Hippocampal formation (tissue), 2 donors: ENCODE measurements around the gene B3GALNT2.
"Not testable (repeated sequence)": the region's sequence is repeated elsewhere in the genome, so short reads cannot be mapped to it uniquely, and the experiment has no call there.

Source experiments
- DNase-seq, 2 donors: peaks; one replicate each; lab custom pipeline; 2025; lab: John Stamatoyannopoulos, UW

B3GALNT2 gene

GRCh38 chr1:235503403-235504121 lies 690 bp downstream of the B3GALNT2 start:
- peak; percentile 30 to 61 for DNase-seq

- DNase-seq: no peak
Measured at GRCh38 chr1:235502601-235503402, 1.4 kb downstream of the B3GALNT2 start.

GRCh38 chr1:235500971-235501540 lies 3.2 kb downstream of the B3GALNT2 start:
- no peak for DNase-seq

- no peak for DNase-seq
Measured at GRCh38 chr1:235495551-235495950, 8.7 kb downstream of the B3GALNT2 start.

GRCh38 chr1:235495030-235495429 lies 9.2 kb downstream of the B3GALNT2 start:
- no peak for DNase-seq

GRCh38 chr1:235494531-235494930 lies 9.7 kb downstream of the B3GALNT2 start:
- no peak for DNase-seq

GRCh38 chr1:235491644-235492043 lies 12.6 kb downstream of the B3GALNT2 start:
- no peak for DNase-seq

- no peak for DNase-seq
Measured at GRCh38 chr1:235486321-235486720, 17.9 kb downstream of the B3GALNT2 start.

- no peak for DNase-seq
Measured at GRCh38 chr1:235485558-235485957, 18.7 kb downstream of the B3GALNT2 start.

GRCh38 chr1:235483090-235483489 lies 21.2 kb downstream of the B3GALNT2 start:
- no peak for DNase-seq

GRCh38 chr1:235473806-235474205 lies 30.4 kb downstream of the B3GALNT2 start:
- DNase-seq: no peak

- no peak for DNase-seq
Measured at GRCh38 chr1:235470741-235471439, 33.4 kb downstream of the B3GALNT2 start.

- DNase-seq: not testable (repeated sequence)
Measured at GRCh38 chr1:235469897-235470296, 34.4 kb downstream of the B3GALNT2 start.

GRCh38 chr1:235468970-235469369 lies 35.3 kb downstream of the B3GALNT2 start:
- no peak for DNase-seq

- DNase-seq: no peak
Measured at GRCh38 chr1:235468004-235468403, 36.2 kb downstream of the B3GALNT2 start.

- DNase-seq: no peak
Measured at GRCh38 chr1:235465066-235465465, 39.2 kb downstream of the B3GALNT2 start.

GRCh38 chr1:235462832-235463231 lies 41.4 kb downstream of the B3GALNT2 start:
- not testable (repeated sequence) for DNase-seq

GRCh38 chr1:235461954-235462353 lies 42.3 kb downstream of the B3GALNT2 start:
- no peak for DNase-seq

GRCh38 chr1:235460770-235461169 lies 43.5 kb downstream of the B3GALNT2 start:
- no peak for DNase-seq

- not testable (repeated sequence) for DNase-seq
Measured at GRCh38 chr1:235457856-235458255, 46.4 kb downstream of the B3GALNT2 start.

GRCh38 chr1:235455823-235456222 lies 48.4 kb downstream of the B3GALNT2 start:
- no peak for DNase-seq

- no peak for DNase-seq
Measured at GRCh38 chr1:235455097-235455496, 49.2 kb downstream of the B3GALNT2 start.
